Activated naive CD8-positive, alpha-beta T cell treated with anti-CD3 and anti-CD28 coated beads, Interleukin-2, amount 50 U/mL, for 24 hours (primary cell): ENCODE measurements around the gene PGA4.
A peak's percentile ranks its signal among the peaks of the same experiment; 100 is the strongest.
"Not testable (repeated sequence)": the region's sequence is repeated elsewhere in the genome, so short reads cannot be mapped to it uniquely, and the experiment has no call there.

Source experiments
- ATAC-seq: fragments of 150-1000 bp; cut with Tn5 transposase; one replicate; pipeline ENCODE4 v1.10.0; 2021
- DNase-seq: peaks from one replicate; pipeline ENCODE4 v3.0.0; 2021
- H3K27ac Mint-ChIP-seq: one replicate; pipeline ENCODE4 v1.8.0; 2021; ENCODE audit warnings: mild to moderate bottlenecking, mixed read lengths
- H3K27me3 Mint-ChIP-seq: one replicate; pipeline ENCODE4 v1.8.0; 2021; ENCODE audit warnings: mixed read lengths
- H3K36me3 Mint-ChIP-seq: one replicate; pipeline ENCODE4 v1.8.0; 2021; ENCODE audit warnings: low read depth, mixed read lengths
- H3K4me1 Mint-ChIP-seq: one replicate; pipeline ENCODE4 v1.8.0; 2021; ENCODE audit warnings: mixed read lengths
- H3K4me3 Mint-ChIP-seq: one replicate; pipeline ENCODE4 v1.8.0; 2021; ENCODE audit warnings: mild to moderate bottlenecking, moderate library complexity, mixed read lengths
- H3K9me3 Mint-ChIP-seq: one replicate; pipeline ENCODE4 v1.8.0; 2021; ENCODE audit warnings: mixed read lengths

The PGA4 gene

DNA sequence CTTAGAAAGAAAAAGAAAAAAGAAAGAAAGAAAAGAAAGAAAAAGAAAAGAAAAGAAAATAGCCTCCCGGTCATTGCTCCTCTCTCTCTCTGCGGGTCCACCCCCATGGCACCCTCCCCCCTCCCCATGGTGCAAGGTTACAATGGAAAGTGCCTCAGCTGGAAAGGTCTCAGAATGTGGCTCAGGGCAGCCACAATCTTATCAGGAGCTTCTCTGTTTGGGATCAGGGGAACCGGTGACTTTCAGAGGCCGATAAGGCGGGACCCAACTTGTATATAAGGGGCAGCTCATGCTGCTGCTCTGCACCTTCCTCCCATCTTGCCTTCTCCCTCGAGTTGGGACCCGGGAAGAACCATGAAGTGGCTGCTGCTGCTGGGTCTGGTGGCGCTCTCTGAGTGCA, at the start of gene PGA4:
TSS of gene PGA4 (plus strand) at position 301 of the 400 bp plus-strand sequence. CDS start at position 355, 54 bp downstream.
- not testable (repeated sequence) for H3K9me3 Mint-ChIP-seq, H3K36me3 Mint-ChIP-seq, DNase-seq, ATAC-seq, H3K4me3 Mint-ChIP-seq, H3K4me1 Mint-ChIP-seq, H3K27ac Mint-ChIP-seq, H3K27me3 Mint-ChIP-seq

DNA sequence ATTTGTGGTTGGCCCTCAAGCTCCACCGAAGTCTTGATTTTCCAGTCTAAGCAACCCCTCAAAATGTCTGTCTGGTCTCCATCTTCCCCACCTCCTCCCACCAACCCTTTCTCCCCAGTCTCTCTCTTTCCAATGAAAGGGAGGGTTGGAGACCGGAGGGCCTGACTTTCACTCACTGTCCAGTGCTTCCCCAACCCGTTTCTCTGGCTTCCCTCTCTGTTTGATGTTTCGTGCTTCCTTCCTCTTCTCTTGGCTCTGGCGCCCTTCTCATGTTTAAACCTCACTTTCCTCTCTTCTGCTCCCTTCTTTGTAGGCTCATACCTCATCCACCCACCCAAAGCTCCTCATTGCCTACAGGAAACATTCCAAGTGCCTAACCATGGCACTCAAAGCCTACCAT, 49.8 kb upstream of the PGA4 start:
- ATAC-seq: no peak
- no peak overlapping the region for H3K4me3 Mint-ChIP-seq

DNA sequence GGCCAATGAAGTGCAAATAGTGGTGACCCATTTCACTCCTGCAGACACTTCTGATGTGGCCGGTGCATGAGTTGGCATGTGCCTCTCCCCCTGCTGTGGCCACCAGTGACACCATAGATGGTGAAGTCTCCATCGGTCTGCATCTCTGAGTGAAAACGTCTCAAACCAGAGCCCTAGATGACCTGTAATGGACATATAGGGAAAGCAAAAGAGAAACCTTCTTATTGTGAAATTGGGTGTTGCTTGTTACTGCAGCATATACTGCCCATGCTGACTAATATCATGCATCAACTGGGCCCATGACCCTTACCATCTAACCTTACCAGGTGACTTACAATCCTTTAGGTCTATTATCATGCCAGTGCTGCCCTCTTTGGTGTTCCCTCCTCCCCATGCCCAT, 49.3 kb upstream of the PGA4 start:
- H3K27me3 Mint-ChIP-seq: peaks cover 3% of the 10 kb centered on the region
- no peaks in the 10 kb centered on the region for H3K9me3 Mint-ChIP-seq
- no peaks in the 10 kb centered on the region for H3K36me3 Mint-ChIP-seq
- H3K4me3 Mint-ChIP-seq: no peak overlapping the region
- H3K27ac Mint-ChIP-seq: peak overlapping the region; percentile 3
- H3K4me1 Mint-ChIP-seq: peaks cover 21% of the 10 kb centered on the region
- DNase-seq: no peak
- ATAC-seq: no peak

More for the DNA sequence above, 49.8 kb upstream of the PGA4 start:
- DNase-seq: no peak
- Mint-ChIP-seq H3K36me3 (no peaks in the 10 kb centered on the region), H3K27me3 (peaks cover 3% of the 10 kb centered on the region), H3K27ac (peak overlapping the region; percentile 3), H3K4me1 (peaks cover 26% of the 10 kb centered on the region), H3K9me3 (peaks cover 3% of the 10 kb centered on the region)

DNA sequence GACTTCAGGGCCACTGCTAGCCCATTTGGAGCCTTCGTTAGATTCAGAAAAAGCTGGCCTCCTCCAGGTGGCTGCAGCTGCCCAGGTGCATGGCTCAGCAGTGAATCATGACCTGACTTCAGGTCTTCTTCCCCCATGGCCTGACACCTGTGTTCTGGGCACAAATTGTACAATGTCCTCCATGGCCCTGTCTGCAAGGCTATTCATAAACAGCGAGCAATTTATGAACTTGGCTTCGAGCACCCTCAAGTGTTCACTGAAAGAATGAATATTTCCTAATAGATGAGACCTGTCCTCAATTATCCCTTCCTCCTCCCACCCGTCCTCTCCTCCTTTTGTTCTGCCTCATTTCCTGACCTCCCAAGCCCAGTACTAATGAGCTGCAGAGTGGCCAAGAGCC, 48.7 kb upstream of the PGA4 start:
- H3K27me3 Mint-ChIP-seq: peaks cover 3% of the 10 kb centered on the region
- DNase-seq (no peak), ATAC-seq (no peak)
- H3K9me3 Mint-ChIP-seq: no peaks in the 10 kb centered on the region
- H3K4me1 Mint-ChIP-seq: peaks cover 16% of the 10 kb centered on the region
- no peaks in the 10 kb centered on the region for H3K36me3 Mint-ChIP-seq
- no peak overlapping the region for H3K4me3 Mint-ChIP-seq
- H3K27ac Mint-ChIP-seq: no peak overlapping the region

DNA sequence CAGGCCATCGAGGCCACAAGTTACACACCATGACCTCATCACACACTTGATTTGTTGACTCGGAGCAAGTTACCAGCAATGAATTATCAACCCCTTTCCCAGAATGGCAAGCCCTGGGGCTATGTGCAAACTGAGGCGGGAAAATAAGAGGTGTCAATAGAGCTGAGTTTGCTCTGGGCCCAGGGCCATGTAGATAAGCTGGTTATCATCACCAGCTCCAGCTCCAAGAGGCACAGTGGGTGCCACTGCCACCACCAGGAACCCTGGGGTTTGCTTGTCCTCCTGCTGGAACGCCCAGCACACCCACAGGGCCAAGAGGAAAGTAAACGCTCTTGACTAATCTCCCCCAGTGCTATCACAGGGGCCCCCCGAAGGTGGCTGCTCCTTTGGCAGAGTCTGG, 47.9 kb upstream of the PGA4 start:
- H3K4me3 Mint-ChIP-seq: no peak overlapping the region
- DNase-seq (no peak), ATAC-seq (no peak)
- H3K27ac Mint-ChIP-seq: no peak overlapping the region
- H3K27me3 Mint-ChIP-seq: peaks cover 6% of the 10 kb centered on the region
- H3K4me1 Mint-ChIP-seq: peaks cover 12% of the 10 kb centered on the region
- no peaks in the 10 kb centered on the region for H3K36me3 Mint-ChIP-seq
- no peaks in the 10 kb centered on the region for H3K9me3 Mint-ChIP-seq

DNA sequence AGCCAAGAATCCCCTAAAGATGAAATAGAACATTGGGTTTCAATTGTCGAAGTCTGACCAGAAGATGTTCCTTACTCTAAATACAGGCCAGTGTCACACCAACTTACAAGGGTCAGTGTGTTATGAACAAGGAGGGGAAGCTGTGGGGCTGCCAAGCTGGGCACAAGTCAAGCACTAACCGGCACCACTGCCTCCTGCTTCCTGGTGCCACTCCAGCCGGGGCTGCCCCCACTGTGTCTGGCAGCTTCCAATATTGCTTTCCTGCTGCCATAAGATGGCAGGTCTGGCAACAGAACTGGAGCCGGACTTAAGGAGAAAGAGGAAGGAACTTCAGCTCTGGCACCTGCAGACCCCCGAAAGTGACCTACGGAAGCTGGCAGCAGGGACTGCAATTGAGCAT, 47.2 kb upstream of the PGA4 start:
- Mint-ChIP-seq H3K27ac (no peak overlapping the region), H3K4me1 (peaks cover 12% of the 10 kb centered on the region), H3K27me3 (peaks cover 9% of the 10 kb centered on the region), H3K36me3 (no peaks in the 10 kb centered on the region), H3K9me3 (no peaks in the 10 kb centered on the region), H3K4me3 (no peak overlapping the region)
- no peak for ATAC-seq
- no peak for DNase-seq

DNA sequence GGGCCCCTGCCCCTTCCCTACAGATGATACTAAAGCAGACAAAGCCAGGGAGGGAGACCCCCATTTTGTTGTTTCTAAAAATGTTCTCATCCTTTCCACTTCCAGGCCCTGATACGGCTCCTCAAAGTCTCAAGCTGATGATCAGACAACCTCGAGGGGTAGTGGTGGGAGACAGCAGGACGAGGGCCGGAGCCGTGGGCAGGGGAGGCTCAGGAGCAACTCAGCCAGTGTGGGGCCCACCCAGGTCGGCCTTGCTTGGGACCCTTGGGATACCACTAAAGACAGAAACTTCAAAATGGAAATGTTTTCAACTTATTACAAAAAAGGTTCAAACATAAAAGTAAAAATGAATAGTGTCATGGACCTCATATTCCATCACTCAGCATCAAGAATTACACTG, 45.7 kb upstream of the PGA4 start:
- DNase-seq (no peak), ATAC-seq (no peak)
- Mint-ChIP-seq H3K9me3 (no peaks in the 10 kb centered on the region), H3K4me1 (peaks cover 12% of the 10 kb centered on the region), H3K27ac (no peak overlapping the region), H3K27me3 (peaks cover 9% of the 10 kb centered on the region), H3K4me3 (no peak overlapping the region), H3K36me3 (no peaks in the 10 kb centered on the region)

DNA sequence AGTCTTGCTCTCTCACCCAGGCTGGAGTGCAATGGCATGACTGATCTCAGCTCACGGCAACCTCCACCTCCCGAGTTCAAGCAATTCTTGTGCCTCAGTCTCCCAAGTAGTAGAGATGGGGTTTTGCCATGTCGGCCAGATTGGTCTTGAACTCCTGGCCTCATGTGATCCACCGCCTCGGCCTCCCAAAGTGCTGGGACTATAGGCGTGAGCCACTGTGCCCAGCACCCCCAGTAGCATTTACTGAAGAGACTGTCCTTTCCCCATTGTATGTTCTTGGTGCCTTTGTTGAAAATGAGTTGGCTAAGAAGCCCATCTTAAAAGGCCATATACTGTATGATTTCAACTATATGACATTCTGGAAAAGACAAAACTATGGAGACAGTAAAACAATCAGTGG, 41.9 kb upstream of the PGA4 start:
- not testable (repeated sequence) for H3K27me3 Mint-ChIP-seq, H3K27ac Mint-ChIP-seq, DNase-seq, H3K36me3 Mint-ChIP-seq, H3K4me1 Mint-ChIP-seq, H3K4me3 Mint-ChIP-seq, ATAC-seq, H3K9me3 Mint-ChIP-seq

DNA sequence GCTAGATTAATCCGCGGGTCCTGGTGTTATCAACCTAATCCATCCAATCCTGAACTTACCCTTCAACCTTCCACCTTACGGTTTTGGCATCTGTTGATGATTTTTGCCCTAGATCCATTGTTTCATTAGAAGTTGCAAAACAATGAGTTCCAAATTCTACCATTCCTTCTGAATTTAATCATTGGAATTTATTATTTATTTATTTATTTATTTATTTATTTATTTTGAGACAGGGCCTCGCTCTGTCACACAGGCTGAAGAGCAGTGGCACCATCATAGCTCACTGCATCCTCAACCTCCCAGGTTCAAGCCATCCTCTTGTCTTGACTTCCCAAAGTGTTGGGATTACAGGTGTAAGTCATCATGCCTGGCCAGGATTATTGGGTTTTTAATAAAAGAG, 40.7 kb upstream of the PGA4 start:
- Mint-ChIP-seq H3K36me3 (no peaks in the 10 kb centered on the region), H3K27ac (no peak overlapping the region), H3K27me3 (peaks cover 6% of the 10 kb centered on the region), H3K4me3 (no peak overlapping the region), H3K4me1 (no peaks in the 10 kb centered on the region), H3K9me3 (no peaks in the 10 kb centered on the region)
- DNase-seq (no peak), ATAC-seq (no peak)

DNA sequence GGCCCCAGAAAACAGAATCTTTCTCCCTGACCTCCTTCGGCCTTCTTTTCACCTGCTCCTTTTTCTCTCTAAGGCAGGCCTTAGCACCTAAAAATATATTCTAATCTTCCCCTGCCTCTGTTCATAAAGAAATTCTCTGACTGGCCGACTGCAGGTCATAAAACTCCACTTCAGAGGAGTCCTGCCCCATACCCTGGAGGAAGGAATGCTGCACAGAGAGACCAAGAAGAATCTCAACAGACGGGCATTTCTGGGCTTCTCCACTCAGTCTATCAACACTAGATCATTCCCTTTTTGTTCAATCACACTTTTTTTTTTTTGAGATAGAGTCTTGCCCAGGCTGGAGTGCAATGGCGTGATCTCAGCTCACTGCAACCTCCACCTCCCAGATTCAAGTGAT, 38.5 kb upstream of the PGA4 start:
- Mint-ChIP-seq H3K9me3 (no peaks in the 10 kb centered on the region), H3K4me1 (peaks cover 2% of the 10 kb centered on the region), H3K27ac (no peak overlapping the region), H3K36me3 (no peaks in the 10 kb centered on the region), H3K27me3 (peaks cover 6% of the 10 kb centered on the region), H3K4me3 (no peak overlapping the region)
- ATAC-seq (no peak), DNase-seq (no peak)

DNA sequence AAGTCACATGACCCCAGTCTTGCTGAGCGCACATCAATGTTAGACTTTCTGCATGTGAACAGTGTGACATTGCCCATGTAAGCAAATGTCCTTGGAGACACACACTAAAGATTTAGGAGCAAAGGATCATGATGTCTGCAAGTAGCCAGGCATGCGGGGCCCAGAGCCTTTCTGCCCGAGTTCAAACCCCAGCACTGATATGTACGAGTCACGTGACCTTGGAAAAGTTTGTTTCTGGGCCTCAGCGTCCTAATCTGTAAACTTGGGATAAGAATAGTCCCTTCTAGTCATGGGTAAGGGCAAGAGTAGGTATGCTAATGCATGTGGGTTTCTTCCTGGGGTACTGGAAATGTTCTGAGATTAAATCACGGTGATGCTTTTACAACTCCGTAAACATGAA, 35.6 kb upstream of the PGA4 start:
- Mint-ChIP-seq H3K4me3 (no peak overlapping the region), H3K36me3 (no peaks in the 10 kb centered on the region), H3K27me3 (no peaks in the 10 kb centered on the region), H3K27ac (no peak overlapping the region), H3K4me1 (peaks cover 2% of the 10 kb centered on the region), H3K9me3 (no peaks in the 10 kb centered on the region)
- ATAC-seq (no peak), DNase-seq (no peak)

DNA sequence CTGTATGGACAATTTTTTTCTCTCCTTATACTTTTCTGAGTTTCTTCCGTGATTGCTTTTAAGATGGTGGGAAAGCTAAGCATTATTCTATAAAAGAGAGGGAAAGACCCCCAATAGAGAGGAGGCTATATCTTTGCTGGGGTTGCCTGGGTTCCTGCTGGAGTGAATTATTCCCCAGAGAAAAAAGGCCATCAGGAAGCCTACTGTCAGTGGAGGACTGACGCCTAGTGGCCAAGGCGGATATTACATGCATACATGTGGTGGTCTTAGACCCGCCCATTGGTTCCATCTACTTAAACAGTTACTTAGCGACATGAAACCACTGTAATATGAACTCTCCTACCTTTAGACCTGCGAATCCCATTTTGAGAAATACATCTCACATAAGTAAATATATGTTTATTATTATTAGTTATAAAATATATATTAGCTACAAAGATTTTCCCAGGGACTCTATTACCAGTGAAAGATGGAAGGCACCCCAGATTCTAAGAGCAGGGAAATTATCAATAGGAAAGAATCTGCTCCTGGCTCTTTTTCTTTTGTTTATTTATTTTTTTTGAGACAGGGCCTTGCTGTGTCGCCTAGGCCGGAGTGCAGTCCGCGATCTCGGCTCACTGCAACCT, 34.5 kb upstream of the PGA4 start:
- DNase-seq (peak; percentile 87), ATAC-seq (peak; percentile 86)
- no peaks in the 10 kb centered on the region for H3K27me3 Mint-ChIP-seq
- no peaks in the 10 kb centered on the region for H3K36me3 Mint-ChIP-seq
- H3K4me3 Mint-ChIP-seq: no peak overlapping the region
- no peaks in the 10 kb centered on the region for H3K9me3 Mint-ChIP-seq
- H3K4me1 Mint-ChIP-seq: peaks cover 2% of the 10 kb centered on the region
- H3K27ac Mint-ChIP-seq: peak overlapping the region; percentile 56

DNA sequence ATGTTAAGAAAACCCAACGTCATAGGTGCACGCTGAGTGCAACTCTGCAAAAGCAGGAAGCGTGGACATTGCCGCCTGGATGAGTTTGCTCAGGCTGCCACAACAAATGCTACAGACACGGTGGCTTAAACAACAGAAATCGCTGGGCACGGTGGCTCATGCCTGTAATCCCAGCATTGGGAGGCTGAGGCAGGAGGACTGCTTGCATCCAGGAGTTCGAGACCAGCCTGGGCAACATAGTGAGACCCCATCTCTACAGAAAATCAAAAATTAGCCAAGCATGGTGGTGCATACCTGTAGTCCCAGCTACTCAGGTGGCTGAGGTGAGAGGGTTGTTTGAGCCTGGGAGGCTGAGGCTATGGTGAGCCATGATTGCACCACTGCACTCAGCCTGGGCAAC, 32.2 kb upstream of the PGA4 start:
- H3K27me3 Mint-ChIP-seq: no peaks in the 10 kb centered on the region
- no peaks in the 10 kb centered on the region for H3K9me3 Mint-ChIP-seq
- H3K4me1 Mint-ChIP-seq: peaks cover 2% of the 10 kb centered on the region
- no peak overlapping the region for H3K27ac Mint-ChIP-seq
- ATAC-seq (no peak), DNase-seq (no peak)
- no peak overlapping the region for H3K4me3 Mint-ChIP-seq
- no peaks in the 10 kb centered on the region for H3K36me3 Mint-ChIP-seq

DNA sequence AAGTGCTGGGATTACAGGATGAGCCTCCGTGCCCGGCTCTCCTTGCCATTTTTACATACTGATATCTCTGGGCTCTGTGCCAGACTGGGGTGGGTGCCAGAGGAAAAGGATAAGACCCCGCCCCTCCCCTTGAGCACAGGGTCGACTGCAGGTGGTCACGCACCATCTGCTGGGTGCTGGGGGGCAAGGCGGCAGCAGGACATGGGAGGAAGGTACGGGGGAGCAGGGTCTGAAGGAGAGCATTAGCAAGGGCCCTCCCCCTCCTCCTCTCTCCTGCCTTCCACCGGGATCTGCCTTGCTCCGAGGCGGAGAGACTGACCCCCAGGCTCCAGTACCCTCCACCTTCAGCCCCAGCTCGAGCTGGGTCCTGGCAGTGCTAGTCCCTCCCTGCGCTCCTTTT, 28.6 kb upstream of the PGA4 start:
- H3K4me3 Mint-ChIP-seq: no peak overlapping the region
- ATAC-seq (no peak), DNase-seq (no peak)
- H3K36me3 Mint-ChIP-seq: no peaks in the 10 kb centered on the region
- no peaks in the 10 kb centered on the region for H3K27me3 Mint-ChIP-seq
- H3K4me1 Mint-ChIP-seq: no peaks in the 10 kb centered on the region
- no peaks in the 10 kb centered on the region for H3K9me3 Mint-ChIP-seq
- H3K27ac Mint-ChIP-seq: no peak overlapping the region

DNA sequence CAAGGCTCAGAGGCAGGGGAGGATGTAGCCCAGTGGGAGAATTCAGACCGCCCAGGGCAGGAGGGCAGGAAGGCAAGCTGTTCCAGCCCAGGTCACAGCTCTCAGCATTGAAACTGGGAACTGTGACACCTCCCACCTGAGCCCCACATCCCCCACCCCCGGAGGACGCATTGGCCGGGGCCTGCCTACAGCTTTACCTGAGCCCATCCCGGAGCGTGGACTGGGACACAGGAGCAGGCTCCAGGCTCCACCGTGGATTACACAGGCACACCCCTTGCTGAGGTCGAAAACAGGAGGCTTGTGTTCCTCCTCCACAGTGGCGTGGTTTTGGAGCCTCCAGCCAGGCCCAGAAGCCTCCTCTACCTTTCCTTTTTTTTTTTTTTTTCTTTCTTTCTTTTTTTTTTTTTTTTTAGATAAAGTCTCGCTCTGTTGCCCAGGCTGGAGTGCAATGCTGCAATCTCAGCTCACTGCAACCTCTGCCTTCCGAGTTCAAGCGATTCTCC, 27.9 kb upstream of the PGA4 start:
- Mint-ChIP-seq H3K4me3 (no peak overlapping the region), H3K9me3 (peaks cover 4% of the 10 kb centered on the region), H3K36me3 (no peaks in the 10 kb centered on the region), H3K27me3 (no peaks in the 10 kb centered on the region), H3K4me1 (no peaks in the 10 kb centered on the region), H3K27ac (no peak overlapping the region)
- DNase-seq (no peak), ATAC-seq (no peak)
